PFSK-1 (cell line): ENCODE data around the gene GCNA.

Experiments used
- POLR2AphosphoS5 ChIP-seq: IDR thresholded peaks from 2 replicates; pipeline ENCODE4 v1.6.1; 2012; ENCODE audit warnings: low read depth, mild to moderate bottlenecking, control low read depth, low read length, moderate library complexity
- REST ChIP-seq, 2 experiments: IDR thresholded peaks; 2 replicates each; pipeline versions ENCODE4 v1.6.1 to v1.8.0; 2011 to 2012; ENCODE audit warnings: low read depth in 2 of 2, low read length in 2 of 2, control low read depth in 1 of 2, inconsistent platforms in 1 of 2, mild to moderate bottlenecking in 1 of 2, moderate library complexity in 1 of 2; ENCODE audit not compliant: insufficient read depth in 1 of 2
- SIN3A ChIP-seq: IDR thresholded peaks from 2 replicates; pipeline ENCODE4 v1.6.1; 2012; ENCODE audit warnings: mild to moderate bottlenecking, low read length, moderate library complexity, borderline replicate concordance; ENCODE audit not compliant: insufficient read depth
- TAF1 ChIP-seq: IDR thresholded peaks from 2 replicates; pipeline ENCODE4 v1.6.1; 2012; ENCODE audit warnings: low read length, control low read depth, borderline replicate concordance; ENCODE audit not compliant: insufficient read depth

DNA sequence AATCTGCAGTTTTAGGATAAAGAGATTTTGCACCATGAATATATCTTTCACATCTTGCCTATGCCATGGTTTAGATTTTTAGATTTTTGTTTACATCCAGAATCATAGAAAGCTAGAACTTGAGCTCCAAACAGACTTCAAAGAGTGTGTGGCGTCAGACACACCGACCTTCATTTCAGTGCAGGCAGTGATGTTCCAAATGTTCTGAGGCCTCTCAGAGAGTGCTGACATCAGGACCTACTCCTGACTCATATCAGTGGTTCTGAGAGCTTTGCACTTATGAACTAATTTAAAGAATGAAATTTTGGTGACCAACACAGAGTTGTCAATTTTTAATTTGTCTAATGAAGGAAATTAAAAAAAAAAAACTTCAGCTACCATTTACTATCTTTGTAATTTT, 21.7 kb downstream of the GCNA start:
- TF ChIP-seq SIN3A (no peak), TAF1 (no peak), POLR2AphosphoS5 (no peak), REST (IDR thresholded peaks at IDR 0.05; ENCODE audit: insufficient read depth in 1 of 2, low read depth in 2 of 2, low read length in 2 of 2) (no peak)
